Fibroblast of mammary gland (primary cell): ENCODE measurements around the gene TRIM52.
A peak's percentile ranks its signal among the peaks of the same experiment; 100 is the strongest.
"Not testable (repeated sequence)": the region's sequence is repeated elsewhere in the genome, so short reads cannot be mapped to it uniquely, and the experiment has no call there.

Experiments used
- DNase-seq: peaks from one replicate; pipeline ENCODE4 v3.0.0-alpha.2; 2010; ENCODE audit warnings: low read depth
- H3K4me3 ChIP-seq: 2 replicates; pipeline ENCODE4 v1.5.1; 2011; ENCODE audit warnings: low read depth, mild to moderate bottlenecking, low read length, moderate library complexity; ENCODE audit not compliant: control insufficient read depth
- CTCF ChIP-seq: conservative IDR thresholded peaks from 2 replicates; pipeline ENCODE4 v1.5.1; 2011; ENCODE audit warnings: low read depth, low read length, inconsistent platforms; ENCODE audit not compliant: control insufficient read depth, insufficient read depth

Gene TRIM52

GRCh38 chr5:181217111-181217802 is 43.7 kb downstream of the TRIM52 start:
- H3K4me3 ChIP-seq = peak overlapping the region; percentile 49
- no peak for TF ChIP-seq CTCF
- peak; percentile 56 for DNase-seq

GRCh38 chr5:181215997-181216989 is 44.6 kb downstream of the TRIM52 start:
- H3K4me3 ChIP-seq = peak overlapping the region; percentile 55
- no peak for TF ChIP-seq CTCF
- DNase-seq = peak; percentile 79

- not testable (repeated sequence) for DNase-seq, H3K4me3 ChIP-seq
These were observed 46.7 kb downstream of the TRIM52 start for GRCh38 chr5:181214249-181214648.

- no peak for TF ChIP-seq CTCF
- no peak overlapping the region for H3K4me3 ChIP-seq
- DNase-seq = no peak
These were observed 48.0 kb downstream of the TRIM52 start for GRCh38 chr5:181212934-181213333.

- no peak for DNase-seq
- TF ChIP-seq CTCF = no peak
- H3K4me3 ChIP-seq = no peak overlapping the region
These were observed 48.9 kb downstream of the TRIM52 start for GRCh38 chr5:181212080-181212479.

- no peak overlapping the region for H3K4me3 ChIP-seq
- no peak for TF ChIP-seq CTCF
- no peak for DNase-seq
These were observed 49.7 kb downstream of the TRIM52 start for GRCh38 chr5:181211208-181211607.

GRCh38 chr5:181210698-181211097 is 50.2 kb downstream of the TRIM52 start:
- not testable (repeated sequence) for DNase-seq, H3K4me3 ChIP-seq

GRCh38 chr5:181210148-181210547 is 50.8 kb downstream of the TRIM52 start:
- not testable (repeated sequence) for DNase-seq, H3K4me3 ChIP-seq

GRCh38 chr5:181209006-181209405 is 51.9 kb downstream of the TRIM52 start:
- not testable (repeated sequence) for H3K4me3 ChIP-seq, DNase-seq
